Vagina (tissue), 2 donors: ENCODE data around the gene SNCG. TPM values are rescaled to one million over a fixed set of nuclear protein-coding genes. Genes with fewer than 3 reads are reported as not detected.

Experiments
- DNase-seq, 2 donors: peaks; one replicate each; pipeline ENCODE4 v3.0.0-alpha.2; 2017; ENCODE audit errors: extremely low spot score in 2 of 2
- H3K27ac ChIP-seq: fragments of 200-600 bp; sonication (generic); one replicate; pipeline ENCODE4 v1.5.1; 2019
- H3K27me3 ChIP-seq: fragments of 200-600 bp; sonication (generic); one replicate; pipeline ENCODE4 v1.5.1; 2019
- H3K36me3 ChIP-seq, 2 donors: fragments of 200-600 bp; sonication (generic); one replicate each; pipeline ENCODE4 v1.5.1; 2017 to 2019
- H3K4me1 ChIP-seq: fragments of 200-600 bp; sonication (generic); one replicate; pipeline ENCODE4 v1.5.1; 2019
- H3K4me3 ChIP-seq, 2 donors: fragments of 200-600 bp; sonication (generic); 1 replicate in 1 of 2; 2 replicates in 1 of 2; pipeline ENCODE4 v1.5.1; 2016 to 2019
- H3K9me3 ChIP-seq: fragments of 200-600 bp; sonication (generic); one replicate; pipeline ENCODE4 v1.5.1; 2019
- CTCF ChIP-seq, 3 experiments: fragments of 450-650 bp in 2 of 3; fragments of 200-600 bp in 1 of 3; sonication (generic) in 1 of 3; IDR thresholded peaks; one replicate each; pipeline ENCODE4 v1.5.1; 2017 to 2019; ENCODE audit warnings: antibody characterized with exemption in 3 of 3, mild to moderate bottlenecking in 2 of 3, moderate library complexity in 2 of 3
- POLR2A ChIP-seq, 2 donors: fragments of 450-650 bp; IDR thresholded peaks; one replicate each; pipeline ENCODE4 v1.6.1; 2017; ENCODE audit warnings: antibody characterized with exemption in 2 of 2, mild to moderate bottlenecking in 2 of 2, moderate library complexity in 2 of 2
- POLR2AphosphoS5 ChIP-seq, 2 donors: sonication (generic); formaldehyde crosslinking; IDR thresholded peaks; one replicate each; pipeline ENCODE4 v1.9.0; 2017; ENCODE audit warnings: antibody characterized with exemption in 2 of 2, mild to moderate bottlenecking in 2 of 2, low read depth in 1 of 2; ENCODE audit not compliant: insufficient read depth in 1 of 2
- intact Hi-C: fragments of 100-400 bp; cut with DNase I; formaldehyde crosslinking; loops from one replicate; pipeline ENCODE4 v1.15.1; 2023
- total RNA-seq: library from RNA; depleted of rRNA; stranded (reverse); fragments of >200 nt; gene quantifications from one replicate; pipeline ENCODE4 v1.2.3, GENCODE V29; 2016

Gene SNCG
- total RNA-seq, 1 donor from 2014 or later = 36.6 TPM

- Histone ChIP-seq H3K4me1 (peaks cover 20% of the 10 kb centered on the region), H3K27me3 (no peaks in the 10 kb centered on the region), H3K9me3 (no peaks in the 10 kb centered on the region), H3K27ac (no peak overlapping the region), H3K36me3 (no peaks in the 10 kb centered on the region), H3K4me3 (peak overlapping the region in 1 of 2 donors; percentile 11)
- intact Hi-C loops = no loop called here
- DNase-seq = peak in 1 of 2 donors; percentile 37
- TF ChIP-seq POLR2AphosphoS5 (IDR thresholded peaks at IDR 0.05; ENCODE audit: insufficient read depth in 1 of 2, low read depth in 1 of 2) (no peak), POLR2A (IDR thresholded peaks at IDR 0.05) (no peak), CTCF (IDR thresholded peaks at IDR 0.05) (no peak)
These were observed 15.7 kb upstream of the SNCG start for GRCh38 chr10:86942441-86943315.

- Histone ChIP-seq H3K27me3 (no peaks in the 10 kb centered on the region), H3K36me3 (no peaks in the 10 kb centered on the region), H3K4me3 (no peak overlapping the region), H3K27ac (no peak overlapping the region), H3K9me3 (no peaks in the 10 kb centered on the region), H3K4me1 (peaks cover 20% of the 10 kb centered on the region)
- TF ChIP-seq POLR2AphosphoS5 (IDR thresholded peaks at IDR 0.05; ENCODE audit: insufficient read depth in 1 of 2, low read depth in 1 of 2) (no peak), CTCF (IDR thresholded peaks at IDR 0.05) (no peak)
- peak; percentile 71 to 92 for DNase-seq
- intact Hi-C loops = no loop called here
These were observed 14.9 kb upstream of the SNCG start for GRCh38 chr10:86943316-86944030.

GRCh38 chr10:86944031-86944419, 14.4 kb upstream of the SNCG start:
- no peaks in the 10 kb centered on the region for H3K36me3 ChIP-seq
- H3K4me3 ChIP-seq = no peak overlapping the region
- intact Hi-C loops = no loop called here
- peaks cover 20% of the 10 kb centered on the region for H3K4me1 ChIP-seq
- peak; percentile 84 to 88 for DNase-seq
- no peaks in the 10 kb centered on the region for H3K9me3 ChIP-seq
- no peak overlapping the region for H3K27ac ChIP-seq
- H3K27me3 ChIP-seq = no peaks in the 10 kb centered on the region
- TF ChIP-seq CTCF (IDR thresholded peaks at IDR 0.05) = no peak
- no peak for TF ChIP-seq POLR2AphosphoS5 (IDR thresholded peaks at IDR 0.05; ENCODE audit: insufficient read depth in 1 of 2, low read depth in 1 of 2)
- TF ChIP-seq POLR2A (IDR thresholded peaks at IDR 0.05) = no peak

- Histone ChIP-seq H3K27ac (no peak overlapping the region), H3K4me3 (no peak overlapping the region), H3K4me1 (peaks cover 20% of the 10 kb centered on the region), H3K27me3 (no peaks in the 10 kb centered on the region), H3K9me3 (no peaks in the 10 kb centered on the region), H3K36me3 (no peaks in the 10 kb centered on the region)
- peak in 1 of 2 donors; percentile 67 for DNase-seq
- intact Hi-C loops = no loop called here
- no peak for TF ChIP-seq CTCF (IDR thresholded peaks at IDR 0.05)
These were observed 13.9 kb upstream of the SNCG start for GRCh38 chr10:86944471-86944870.

- intact Hi-C loops = no loop called here
- Histone ChIP-seq H3K27ac (peak overlapping the region; percentile 18), H3K36me3 (no peaks in the 10 kb centered on the region), H3K9me3 (no peaks in the 10 kb centered on the region), H3K4me3 (no peak overlapping the region), H3K4me1 (peaks cover 20% of the 10 kb centered on the region), H3K27me3 (no peaks in the 10 kb centered on the region)
- TF ChIP-seq POLR2AphosphoS5 (IDR thresholded peaks at IDR 0.05; ENCODE audit: insufficient read depth in 1 of 2, low read depth in 1 of 2) = no peak
- TF ChIP-seq POLR2A (IDR thresholded peaks at IDR 0.05) = no peak
- no peak for TF ChIP-seq CTCF (IDR thresholded peaks at IDR 0.05)
- DNase-seq = peak; percentile 54 to 64
These were observed 13.5 kb upstream of the SNCG start for GRCh38 chr10:86944907-86945306.
